Sigmoid colon (tissue), 3 donors: ENCODE data around the gene HAT1.

Source experiments
- POLR2A ChIP-seq, 2 donors: fragments of 450-650 bp; IDR thresholded peaks; one replicate each; pipeline ENCODE4 v1.6.1; 2016; ENCODE audit warnings: antibody characterized with exemption in 2 of 2, mild to moderate bottlenecking in 2 of 2, moderate library complexity in 2 of 2
- TF ChIP-seq, protein P1 (sequence below), 4 experiments: fragments of 450-650 bp in 3 of 4; fragments of 200-600 bp in 1 of 4; IDR thresholded peaks; one replicate each; pipeline ENCODE4 v1.5.1; 2016 to 2019; ENCODE audit warnings: antibody characterized with exemption in 4 of 4, mild to moderate bottlenecking in 3 of 4, moderate library complexity in 2 of 4

- TF ChIP-seq POLR2A (IDR thresholded peaks at IDR 0.05): no peak
- TF ChIP-seq, protein P1, sequence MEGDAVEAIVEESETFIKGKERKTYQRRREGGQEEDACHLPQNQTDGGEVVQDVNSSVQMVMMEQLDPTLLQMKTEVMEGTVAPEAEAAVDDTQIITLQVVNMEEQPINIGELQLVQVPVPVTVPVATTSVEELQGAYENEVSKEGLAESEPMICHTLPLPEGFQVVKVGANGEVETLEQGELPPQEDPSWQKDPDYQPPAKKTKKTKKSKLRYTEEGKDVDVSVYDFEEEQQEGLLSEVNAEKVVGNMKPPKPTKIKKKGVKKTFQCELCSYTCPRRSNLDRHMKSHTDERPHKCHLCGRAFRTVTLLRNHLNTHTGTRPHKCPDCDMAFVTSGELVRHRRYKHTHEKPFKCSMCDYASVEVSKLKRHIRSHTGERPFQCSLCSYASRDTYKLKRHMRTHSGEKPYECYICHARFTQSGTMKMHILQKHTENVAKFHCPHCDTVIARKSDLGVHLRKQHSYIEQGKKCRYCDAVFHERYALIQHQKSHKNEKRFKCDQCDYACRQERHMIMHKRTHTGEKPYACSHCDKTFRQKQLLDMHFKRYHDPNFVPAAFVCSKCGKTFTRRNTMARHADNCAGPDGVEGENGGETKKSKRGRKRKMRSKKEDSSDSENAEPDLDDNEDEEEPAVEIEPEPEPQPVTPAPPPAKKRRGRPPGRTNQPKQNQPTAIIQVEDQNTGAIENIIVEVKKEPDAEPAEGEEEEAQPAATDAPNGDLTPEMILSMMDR (IDR thresholded peaks at IDR 0.05): no peak
Observed at GRCh38 chr2:171952276-171952675, 30.0 kb downstream of the HAT1 start.
